Medulla oblongata (tissue), 1 donor: ENCODE data around the gene C17orf107.

Source experiments
- DNase-seq: peaks from one replicate; pipeline ENCODE4 v3.0.0-alpha.2; 2015; ENCODE audit errors: extremely low spot score

The C17orf107 gene

DNA sequence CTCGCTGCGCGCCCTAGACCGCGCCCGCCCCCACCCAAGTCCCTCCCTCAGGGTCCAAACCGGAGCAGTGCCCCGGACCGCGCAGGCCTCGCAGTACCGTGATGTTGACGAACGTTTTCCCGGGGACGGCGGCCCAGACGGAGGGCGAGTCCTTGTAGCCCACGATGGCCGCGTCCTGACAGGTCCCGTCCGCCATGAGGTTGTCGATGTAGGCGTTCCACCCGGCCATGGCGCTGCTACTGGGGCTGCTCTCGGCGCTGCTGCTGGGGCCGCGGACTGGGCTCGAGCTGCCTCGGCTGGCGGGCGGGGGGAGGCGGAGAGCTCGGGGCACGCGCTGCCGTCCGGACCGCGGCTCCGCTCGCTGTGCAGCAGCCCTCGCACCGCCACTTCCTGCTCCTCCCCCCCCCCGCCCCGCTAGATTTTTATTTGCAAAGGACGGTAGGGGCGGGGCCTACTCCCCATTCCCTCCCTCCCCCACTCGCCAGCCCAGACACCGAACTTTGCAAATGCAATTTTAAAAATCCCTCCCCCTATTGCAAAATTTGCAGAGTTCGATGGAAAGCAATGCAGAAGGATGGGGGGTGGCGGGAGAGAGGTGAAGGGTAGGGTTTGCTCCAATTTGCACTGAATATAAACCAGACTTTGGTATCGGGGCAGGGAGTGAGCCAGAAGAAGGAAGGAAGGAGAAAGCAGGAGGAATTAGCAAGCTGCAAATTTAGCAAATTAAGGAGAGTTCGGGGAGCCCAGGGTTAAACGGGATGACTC, 49.0 kb downstream of the C17orf107 start, which contains the start of gene PFN1:
Gene PFN1, minus strand, starts transcription at position 365 of the 765 bp plus-strand sequence. Its CDS starts 136 bp downstream, at position 229.
- peak; percentile 89 for DNase-seq

DNA sequence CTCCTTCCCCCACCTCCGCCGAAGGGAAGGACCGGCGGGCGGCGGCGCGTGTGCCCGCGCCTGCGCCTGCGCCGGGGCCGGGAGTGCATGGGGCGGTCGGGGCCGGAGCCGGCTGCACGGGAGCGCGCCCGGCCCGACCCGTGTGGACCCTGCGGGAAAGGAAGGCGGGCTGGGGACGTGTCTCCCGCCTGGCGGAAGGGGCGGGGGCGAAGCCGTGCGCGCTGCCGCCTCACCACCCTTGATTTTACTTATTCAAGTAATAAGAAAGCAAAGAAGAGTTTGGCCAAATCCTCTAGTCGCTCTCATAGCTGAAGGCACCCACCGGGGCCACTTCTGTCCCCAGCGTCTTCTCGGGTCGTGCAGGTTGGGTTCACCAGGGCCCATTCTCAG, 49.6 kb downstream of the C17orf107 start:
- peak; percentile 88 for DNase-seq

DNA sequence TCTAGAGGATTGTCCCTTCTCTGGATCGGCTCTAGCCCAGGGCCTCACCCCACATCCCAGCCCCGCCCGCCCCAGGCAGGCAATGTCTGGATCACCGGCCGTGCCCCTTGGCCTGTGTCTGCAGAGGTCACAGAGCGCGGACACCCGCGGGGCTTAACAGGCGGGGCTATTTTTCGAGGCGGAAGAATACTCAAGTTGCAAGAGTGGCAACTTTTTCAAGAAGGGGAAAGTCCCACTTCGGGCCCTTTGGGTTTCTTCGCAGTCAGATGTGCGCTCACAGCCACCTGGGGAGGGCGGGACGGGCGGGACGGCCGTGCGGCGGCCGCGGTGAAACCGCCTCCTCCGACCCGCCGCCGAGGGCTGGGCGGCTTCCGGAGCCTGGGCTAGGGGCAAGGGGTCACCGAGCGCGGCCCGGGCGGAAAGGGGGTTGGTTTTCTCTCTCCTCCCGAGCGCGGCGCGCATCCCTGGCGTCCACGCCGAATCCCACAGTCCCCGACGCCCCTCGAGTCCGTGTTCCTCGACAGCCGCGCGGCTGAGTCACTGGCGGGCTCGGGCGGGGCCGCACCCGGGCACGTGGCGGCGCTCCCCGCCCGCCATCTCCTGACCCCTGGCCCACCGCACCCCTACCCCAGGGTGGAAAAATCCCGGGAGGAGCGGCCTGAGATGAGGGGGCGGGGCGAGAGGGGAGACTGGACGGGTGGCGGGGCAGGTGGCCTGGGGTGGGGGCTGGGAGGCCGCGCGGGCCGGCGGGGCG, 50.2 kb downstream of the C17orf107 start:
- peak; percentile 50 for DNase-seq

DNA sequence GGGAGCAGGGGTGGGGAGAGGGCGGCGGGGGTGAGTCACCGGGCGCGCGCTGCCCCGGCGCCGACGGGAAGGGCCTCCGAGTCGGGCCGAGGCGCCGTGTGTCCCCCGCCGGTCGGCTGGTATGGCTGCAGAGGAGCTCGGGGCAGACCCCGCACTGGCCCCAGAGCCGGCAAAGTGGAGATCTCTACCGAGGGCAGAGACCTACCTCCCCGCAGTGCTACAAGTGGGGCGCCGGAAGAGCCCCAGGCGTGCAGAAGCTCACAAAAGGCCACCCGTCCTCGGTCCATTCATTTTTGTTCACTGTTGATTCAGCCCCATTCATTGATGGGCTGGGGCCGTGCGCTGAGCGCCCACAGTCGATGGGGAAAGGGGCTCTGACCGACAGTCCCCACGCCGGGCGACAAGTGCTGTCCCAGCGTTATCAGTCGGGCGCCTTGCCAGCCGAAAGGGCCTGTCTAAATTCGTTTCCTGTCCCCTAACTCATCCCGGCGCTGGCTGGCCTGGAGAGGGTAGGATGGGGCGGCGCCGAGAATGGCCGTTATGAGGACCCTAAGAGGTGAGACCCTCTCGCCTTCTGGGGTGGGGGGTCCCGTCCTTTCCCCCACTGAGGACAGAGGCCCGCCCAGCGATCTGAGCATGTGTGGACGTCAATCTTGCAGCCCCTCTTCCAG, 50.9 kb downstream of the C17orf107 start:
- DNase-seq = no peak

DNA sequence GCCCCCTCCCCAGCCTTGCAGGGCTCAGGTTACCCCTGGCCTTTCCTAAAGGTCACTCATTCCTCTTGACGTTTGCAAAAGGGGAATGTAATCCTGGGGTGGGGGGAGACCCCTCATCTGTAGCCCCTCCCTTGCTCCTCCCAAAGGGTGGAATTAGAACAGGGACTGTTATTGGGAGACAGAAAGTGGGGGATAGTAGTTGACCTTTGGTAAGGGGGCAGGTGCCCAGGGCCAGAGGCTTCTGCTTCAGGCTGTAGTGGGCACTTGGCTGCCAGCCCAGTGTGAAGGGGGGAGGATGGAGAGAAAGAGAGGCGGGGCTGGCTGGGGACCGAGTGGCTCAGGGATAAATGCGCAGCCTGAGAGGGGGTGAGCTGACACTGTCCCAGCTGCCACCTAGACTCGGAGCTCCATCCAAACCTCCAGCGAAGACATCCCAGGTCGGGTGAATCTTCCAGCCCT, 51.4 kb downstream of the C17orf107 start, which contains the start of gene ENO3:
Gene ENO3, plus strand, starts transcription at position 374 of the 459 bp plus-strand sequence. CDS start 711 bp downstream, outside the sequence.
- DNase-seq = no peak

DNA sequence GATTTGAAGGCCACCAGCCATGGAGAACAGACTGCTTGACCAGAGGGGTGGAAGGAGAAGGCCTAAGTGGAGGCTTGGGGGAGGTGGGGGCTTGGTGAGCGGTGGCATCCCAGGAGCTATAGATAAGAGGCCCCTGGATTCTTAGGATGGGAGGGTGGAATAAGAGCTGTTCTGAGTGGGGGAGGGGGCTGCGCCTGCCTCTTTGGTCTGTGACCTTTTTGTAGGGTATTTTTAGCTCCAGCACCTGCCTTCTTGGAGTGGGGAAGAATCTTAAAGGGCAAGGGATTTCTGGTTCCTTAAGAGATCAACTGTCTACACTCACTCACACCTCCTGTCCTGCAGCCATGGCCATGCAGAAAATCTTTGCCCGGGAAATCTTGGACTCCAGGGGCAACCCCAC, 52.1 kb downstream of the C17orf107 start:
- no peak for DNase-seq
